ENCODE measurements around the gene NHERF1. TPM values are rescaled to one million over a fixed set of nuclear protein-coding genes. Genes with fewer than 3 reads are reported as not detected.

The NHERF1 gene
- total and polyA plus RNA-seq, 2 of the 8 experiments (the other 6 are each of a cell fraction or from before 2014, with no cell fraction given) = 92.9 to 99.2 TPM

DNA sequence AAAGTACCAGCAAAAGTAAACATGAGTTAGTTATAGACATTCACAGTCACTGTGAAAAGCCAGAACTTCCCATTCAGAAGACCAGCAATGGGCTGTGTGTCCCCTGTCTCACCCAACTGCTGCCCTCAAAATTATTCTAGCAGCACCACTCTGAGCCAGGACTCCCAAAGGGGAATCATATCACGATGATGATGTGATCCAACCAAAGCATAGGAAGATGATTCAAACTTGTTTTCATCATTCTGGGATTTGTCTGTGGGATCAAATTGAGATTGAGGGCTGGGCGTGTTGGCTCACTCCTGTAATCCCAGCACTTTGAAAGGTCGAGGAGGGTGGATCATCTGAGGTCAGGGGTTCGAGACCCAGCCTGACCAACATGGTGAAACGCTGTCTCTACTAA is 34.1 kb downstream of the NHERF1 start:
- H3K4me3 ChIP-seq (ENCODE audit: extremely low read depth in 1 of 4, insufficient read depth in 2 of 4, low read depth in 3 of 4, low read length in 4 of 4) = no peak overlapping the region
- H2BK20ac ChIP-seq (ENCODE audit: low read length) = no peak overlapping the region
- H3K23ac ChIP-seq (ENCODE audit: insufficient read length) = no peak overlapping the region
- no peak overlapping the region for H2BK5ac ChIP-seq (ENCODE audit: low read depth, low read length)
- H3K18ac ChIP-seq (ENCODE audit: extremely low read depth, low read length) = no peak overlapping the region
- H3K36me3 ChIP-seq (ENCODE audit: control insufficient read depth in 2 of 4, insufficient read depth in 4 of 4, low read length in 3 of 4) = peaks cover 0 to 9% (median 0%) of the 10 kb centered on the region in 4 experiments; a peak in 3 of 8 replicates
- 0 out of 4 replicates have a peak overlapping the region, but pooled peaks of 1 of the 2 experiments have one; percentile 32 for H3K4me2 ChIP-seq (ENCODE audit: insufficient read depth in 1 of 2, low read depth in 2 of 2, low read length in 2 of 2)
- H2AFZ ChIP-seq (ENCODE audit: low read length) = no peak overlapping the region
- H3K9me3 ChIP-seq (ENCODE audit: insufficient read depth in 2 of 2, low read depth in 1 of 2, low read length in 1 of 2) = no peaks in the 10 kb centered on the region
- 96% methylated on average over 5 of the region's 5 CpGs; no CpG with 5 or more reads in 1 of the 2 experiments for WGBS, 2 experiments (ENCODE audit: extremely low coverage in 1 of 2, insufficient coverage in 1 of 2, insufficient read length in 1 of 2, insufficient replicate concordance in 2 of 2, low coverage in 1 of 2, low lambda C conversion rate in 2 of 2, missing lambda C conversion rate in 1 of 2)
- peaks cover 0 to 6% of the 10 kb centered on the region in 2 experiments; a peak in 2 of 4 replicates for H3K79me2 ChIP-seq (ENCODE audit: control insufficient read depth in 1 of 2, insufficient read depth in 2 of 2, low read length in 2 of 2)
- no peak overlapping the region for H2BK120ac ChIP-seq (replicated peaks; ENCODE audit: low read depth, low read length)
- POLR2A ChIA-PET (ENCODE audit: partially characterized antibody) = interaction anchor here (1.7 to 1.8 kb wide), 2 partner anchors 13 to 41 kb away, joined by 3 to 4 read pairs; no protein-coding TSS in a partner anchor
- H3K23me2 ChIP-seq (ENCODE audit: low read depth, low read length) = no peaks in the 10 kb centered on the region
- H2AK5ac ChIP-seq (ENCODE audit: low read depth, low read length) = no peak overlapping the region
- H3K27ac ChIP-seq (ENCODE audit: low read depth, low read length) = no peak overlapping the region
- no peak overlapping the region for H3K56ac ChIP-seq (replicated peaks; ENCODE audit: insufficient read length, low read depth, low read length)
- DNase-seq (ENCODE audit: low read depth in 1 of 2, low spot score in 2 of 2) (no peak), FAIRE-seq (no peak)
- H3K79me1 ChIP-seq (ENCODE audit: low read depth, low read length) = peaks cover 15% of the 10 kb centered on the region
- no peak overlapping the region for H2BK12ac ChIP-seq (ENCODE audit: low read depth, low read length)
- no peak overlapping the region for H2BK15ac ChIP-seq (ENCODE audit: low read length)
- no peak overlapping the region for H3K4ac ChIP-seq (replicated peaks; ENCODE audit: insufficient read length, low read depth, low read length)
- H4K20me1 ChIP-seq (replicated peaks in 1 of 2; ENCODE audit: control insufficient read depth in 1 of 2, insufficient read depth in 2 of 2, low read length in 2 of 2) = peaks cover 3 to 19% of the 10 kb centered on the region in 2 experiments
- H3K27me3 ChIP-seq (replicated peaks in 1 of 4; ENCODE audit: control insufficient read depth in 3 of 4, extremely low read depth in 1 of 4, insufficient read depth in 3 of 4, low read length in 3 of 4) = no peaks in the 10 kb centered on the region
- no peak overlapping the region for H3K14ac ChIP-seq (ENCODE audit: insufficient read length)
- CTCF ChIA-PET (ENCODE audit: partially characterized antibody) = interaction anchor here (0.9 to 99.6 kb wide), 10 partner anchors 9 to 117 kb away, joined by 4 to 2981 read pairs (median 10); partner anchors contain the start of genes FDXR, GRIN2C, NHERF1 and RAB37
- no peak overlapping the region for H4K91ac ChIP-seq (replicated peaks; ENCODE audit: insufficient read length, low read length)
- no peak overlapping the region for H4K8ac ChIP-seq (ENCODE audit: extremely low read depth, insufficient read depth, low read length)
- H3K9ac ChIP-seq (replicated peaks in 1 of 4; ENCODE audit: extremely low read depth in 1 of 4, low read depth in 3 of 4, low read length in 3 of 4) = no peak overlapping the region
- H4K5ac ChIP-seq (ENCODE audit: insufficient read length, low read depth, low read length) = no peak overlapping the region
- peaks cover 0 to 3% (median 3%) of the 10 kb centered on the region in 4 experiments; a peak in 5 of 7 replicates for H3K4me1 ChIP-seq (replicated peaks in 1 of 4; ENCODE audit: control insufficient read depth in 3 of 4, insufficient read depth in 4 of 4, low read length in 3 of 4)
- TF ChIP-seq HDAC6 (IDR thresholded peaks at IDR 0.05; ENCODE audit: low read depth, low read length) (no peak), TCF12 (IDR thresholded peaks at IDR 0.05; ENCODE audit: low read depth, low read length) (no peak), GTF2F1 (IDR thresholded peaks at IDR 0.05; ENCODE audit: borderline replicate concordance, low read depth, low read length) (no peak), SIN3A (conservative IDR thresholded peaks at IDR 0.05 in 1 of 2, IDR thresholded peaks at IDR 0.05 in 1 of 2; ENCODE audit: low read depth in 1 of 2, low read length in 2 of 2) (no peak), USF2 (IDR thresholded peaks at IDR 0.05; ENCODE audit: low read length) (no peak), PHF8 (conservative IDR thresholded peaks at IDR 0.05; ENCODE audit: low read depth, low read length) (no peak), JUN (IDR thresholded peaks at IDR 0.05; ENCODE audit: low read depth, low read length) (no peak), CBX8 (IDR thresholded peaks at IDR 0.05; ENCODE audit: borderline replicate concordance, low read depth, low read length) (no peak)
- TF ChIP-seq, protein P1, sequence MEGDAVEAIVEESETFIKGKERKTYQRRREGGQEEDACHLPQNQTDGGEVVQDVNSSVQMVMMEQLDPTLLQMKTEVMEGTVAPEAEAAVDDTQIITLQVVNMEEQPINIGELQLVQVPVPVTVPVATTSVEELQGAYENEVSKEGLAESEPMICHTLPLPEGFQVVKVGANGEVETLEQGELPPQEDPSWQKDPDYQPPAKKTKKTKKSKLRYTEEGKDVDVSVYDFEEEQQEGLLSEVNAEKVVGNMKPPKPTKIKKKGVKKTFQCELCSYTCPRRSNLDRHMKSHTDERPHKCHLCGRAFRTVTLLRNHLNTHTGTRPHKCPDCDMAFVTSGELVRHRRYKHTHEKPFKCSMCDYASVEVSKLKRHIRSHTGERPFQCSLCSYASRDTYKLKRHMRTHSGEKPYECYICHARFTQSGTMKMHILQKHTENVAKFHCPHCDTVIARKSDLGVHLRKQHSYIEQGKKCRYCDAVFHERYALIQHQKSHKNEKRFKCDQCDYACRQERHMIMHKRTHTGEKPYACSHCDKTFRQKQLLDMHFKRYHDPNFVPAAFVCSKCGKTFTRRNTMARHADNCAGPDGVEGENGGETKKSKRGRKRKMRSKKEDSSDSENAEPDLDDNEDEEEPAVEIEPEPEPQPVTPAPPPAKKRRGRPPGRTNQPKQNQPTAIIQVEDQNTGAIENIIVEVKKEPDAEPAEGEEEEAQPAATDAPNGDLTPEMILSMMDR (IDR thresholded peaks at IDR 0.05; ENCODE audit: control extremely low read depth in 1 of 3, insufficient read depth in 1 of 3, low read depth in 1 of 3, low read length in 3 of 3) = no peak

All from H1 (cell line).